Mesothelial cell of epicardium (in vitro differentiated cells): ENCODE results near the gene ACTN3. TPM values are rescaled to one million over a fixed set of nuclear protein-coding genes. Genes with fewer than 3 reads are reported as not detected.

Experiments
- DNase-seq, 2 experiments: peaks; one replicate each; pipeline ENCODE4 v3.0.0; 2021; ENCODE audit warnings: low spot score in 2 of 2; ENCODE audit not compliant: unreplicated experiment in 2 of 2
- H3K27ac Mint-ChIP-seq: 2 replicates; pipeline ENCODE4 v1.8.0; 2021; ENCODE audit warnings: mixed read lengths
- H3K27me3 Mint-ChIP-seq: 2 replicates; pipeline ENCODE4 v1.8.0; 2021; ENCODE audit warnings: low read depth, mixed read lengths
- H3K36me3 Mint-ChIP-seq: 2 replicates; pipeline ENCODE4 v1.8.0; 2021; ENCODE audit warnings: mixed read lengths
- H3K4me1 Mint-ChIP-seq: 2 replicates; pipeline ENCODE4 v1.8.0; 2021; ENCODE audit warnings: mixed read lengths
- H3K4me3 Mint-ChIP-seq: 2 replicates; pipeline ENCODE4 v1.8.0; 2021; ENCODE audit warnings: mild to moderate bottlenecking, moderate library complexity, mixed read lengths
- H3K9me3 Mint-ChIP-seq: 2 replicates; pipeline ENCODE4 v1.8.0; 2021; ENCODE audit warnings: mixed read lengths
- total RNA-seq: library from RNA; stranded (reverse); gene quantifications from 3 replicates; pipeline ENCODE4 v1.2.1, GENCODE V29; 2021
- TF ChIP-seq, protein P1 (sequence below): fragments of 200-600 bp; sonication (generic); IDR thresholded peaks from one replicate; pipeline ENCODE4 v1.5.0; 2021; ENCODE audit warnings: antibody characterized with exemption; ENCODE audit not compliant: unreplicated experiment

The ACTN3 gene
- total RNA-seq, 1 donor from 2014 or later: 0.13 TPM

DNA sequence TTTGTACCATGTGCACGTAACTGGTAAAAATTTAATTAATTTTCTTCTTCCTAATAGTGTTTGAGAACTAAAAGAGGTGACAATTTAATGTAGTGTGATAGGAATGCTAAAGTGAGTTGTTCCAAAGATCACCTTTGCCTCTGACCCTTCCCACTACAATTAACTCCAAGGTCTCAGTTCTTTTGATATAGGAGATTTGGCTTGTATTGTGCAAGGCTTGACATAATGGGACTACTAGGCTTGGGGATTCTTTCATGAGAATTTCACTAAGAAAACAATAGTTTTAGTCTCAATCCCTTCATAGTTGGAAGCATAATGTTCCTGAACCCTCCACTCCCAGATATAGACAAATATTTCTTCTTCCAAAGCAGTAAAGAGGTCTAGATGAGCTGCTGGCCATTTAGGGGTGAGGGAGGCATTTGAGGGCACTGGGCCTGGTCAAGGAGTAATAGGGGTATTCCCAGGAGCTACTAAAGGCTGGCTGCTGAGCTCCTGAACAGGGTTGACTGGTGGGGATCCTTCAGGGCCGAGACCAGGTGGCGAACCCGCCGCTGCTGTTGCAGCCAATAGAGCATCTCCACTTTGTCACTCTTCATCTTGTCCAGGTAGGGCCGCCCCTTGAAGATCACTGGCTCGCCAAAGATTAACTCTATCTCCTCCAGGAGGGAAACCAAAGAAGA is 43.4 kb downstream of the ACTN3 start:
- H3K4me1 Mint-ChIP-seq: peaks cover 17% of the 10 kb centered on the region
- H3K9me3 Mint-ChIP-seq: peaks cover 7% of the 10 kb centered on the region
- no peaks in the 10 kb centered on the region for H3K27me3 Mint-ChIP-seq
- TF ChIP-seq, protein P1, sequence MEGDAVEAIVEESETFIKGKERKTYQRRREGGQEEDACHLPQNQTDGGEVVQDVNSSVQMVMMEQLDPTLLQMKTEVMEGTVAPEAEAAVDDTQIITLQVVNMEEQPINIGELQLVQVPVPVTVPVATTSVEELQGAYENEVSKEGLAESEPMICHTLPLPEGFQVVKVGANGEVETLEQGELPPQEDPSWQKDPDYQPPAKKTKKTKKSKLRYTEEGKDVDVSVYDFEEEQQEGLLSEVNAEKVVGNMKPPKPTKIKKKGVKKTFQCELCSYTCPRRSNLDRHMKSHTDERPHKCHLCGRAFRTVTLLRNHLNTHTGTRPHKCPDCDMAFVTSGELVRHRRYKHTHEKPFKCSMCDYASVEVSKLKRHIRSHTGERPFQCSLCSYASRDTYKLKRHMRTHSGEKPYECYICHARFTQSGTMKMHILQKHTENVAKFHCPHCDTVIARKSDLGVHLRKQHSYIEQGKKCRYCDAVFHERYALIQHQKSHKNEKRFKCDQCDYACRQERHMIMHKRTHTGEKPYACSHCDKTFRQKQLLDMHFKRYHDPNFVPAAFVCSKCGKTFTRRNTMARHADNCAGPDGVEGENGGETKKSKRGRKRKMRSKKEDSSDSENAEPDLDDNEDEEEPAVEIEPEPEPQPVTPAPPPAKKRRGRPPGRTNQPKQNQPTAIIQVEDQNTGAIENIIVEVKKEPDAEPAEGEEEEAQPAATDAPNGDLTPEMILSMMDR: no peak
- no peak overlapping the region for H3K27ac Mint-ChIP-seq
- H3K36me3 Mint-ChIP-seq: no peaks in the 10 kb centered on the region
- H3K4me3 Mint-ChIP-seq: no peak overlapping the region
- no peak for DNase-seq

GRCh38 chr11:66591175-66591574 is 44.5 kb downstream of the ACTN3 start:
- Mint-ChIP-seq H3K4me3 (no peak overlapping the region), H3K36me3 (no peaks in the 10 kb centered on the region), H3K27me3 (no peaks in the 10 kb centered on the region), H3K27ac (no peak overlapping the region), H3K9me3 (peaks cover 7% of the 10 kb centered on the region), H3K4me1 (peaks cover 24% of the 10 kb centered on the region)
- TF ChIP-seq, protein P1: no peak
- no peak for DNase-seq

DNA sequence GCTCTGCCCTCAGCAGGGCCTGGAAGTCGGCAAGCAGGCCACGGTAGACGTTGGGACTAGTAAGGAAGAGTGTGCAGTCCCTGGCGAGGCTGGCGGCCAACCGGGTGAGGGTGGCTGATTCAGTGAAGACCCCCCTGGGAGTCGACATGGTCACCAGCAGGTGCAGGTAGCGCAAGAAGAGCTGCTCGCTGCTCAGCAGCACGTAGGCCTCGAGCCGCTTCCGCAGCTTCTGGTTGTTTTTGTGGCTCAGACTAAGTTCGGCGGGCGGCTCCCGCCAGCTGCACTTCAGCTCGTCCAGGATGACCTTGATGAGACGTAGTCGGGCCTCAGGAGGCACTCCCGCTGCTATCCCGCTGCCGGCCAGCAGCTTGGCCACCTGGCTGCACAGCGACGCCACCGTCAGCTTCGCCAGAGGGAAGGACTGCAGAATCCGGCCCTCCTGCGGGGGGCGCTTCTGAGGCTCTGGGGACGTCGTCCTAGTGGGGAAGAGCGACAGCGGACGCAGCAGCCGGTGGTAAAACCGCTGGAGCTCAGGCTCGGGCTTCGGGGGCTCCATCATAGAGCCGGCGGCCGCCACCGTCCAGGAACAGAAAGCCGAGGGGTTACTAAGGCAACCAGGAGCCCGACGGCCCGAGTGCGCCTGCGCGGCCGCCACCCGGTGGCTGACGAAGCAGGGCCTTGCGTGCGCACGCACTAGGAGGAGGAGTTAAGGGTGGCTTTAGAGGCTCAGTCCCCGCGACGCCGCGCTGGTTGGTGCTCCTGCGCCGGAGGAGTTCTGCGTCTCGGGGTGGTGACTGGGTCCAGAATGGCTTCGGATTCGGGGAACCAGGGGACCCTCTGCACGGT is 46.0 kb downstream of the ACTN3 start, which contains the start of the genes CCDC87 and CCS:
Gene CCDC87, minus strand, starts transcription at position 607 of the 846 bp plus-strand sequence. Its CDS starts 48 bp downstream, at position 559.
Gene CCS, plus strand, starts transcription at position 729 of the 846 bp plus-strand sequence. Its CDS starts 77 bp downstream, at position 806.
- Mint-ChIP-seq H3K27me3 (no peaks in the 10 kb centered on the region), H3K4me3 (peak within 1 kb of the TSS; percentile 100), H3K27ac (peak within 1 kb of the TSS; percentile 100), H3K4me1 (peaks cover 24% of the 10 kb centered on the region), H3K9me3 (peaks cover 7% of the 10 kb centered on the region), H3K36me3 (no peaks in the 10 kb centered on the region)
- DNase-seq: peak; percentile 98 to 99
- TF ChIP-seq, protein P1: peak; percentile 48

GRCh38 chr11:66593303-66593635 is 46.6 kb downstream of the ACTN3 start:
- no peak for DNase-seq
- H3K27me3 Mint-ChIP-seq: no peaks in the 10 kb centered on the region
- H3K36me3 Mint-ChIP-seq: no peaks in the 10 kb centered on the region
- peaks cover 7% of the 10 kb centered on the region for H3K9me3 Mint-ChIP-seq
- TF ChIP-seq, protein P1: no peak
- H3K4me3 Mint-ChIP-seq: peak overlapping the region; percentile 100
- H3K27ac Mint-ChIP-seq: peak overlapping the region; percentile 100
- peaks cover 24% of the 10 kb centered on the region for H3K4me1 Mint-ChIP-seq

- Mint-ChIP-seq H3K27ac (peak overlapping the region; percentile 100), H3K4me3 (peak overlapping the region; percentile 100), H3K27me3 (no peaks in the 10 kb centered on the region), H3K9me3 (peaks cover 7% of the 10 kb centered on the region), H3K4me1 (peaks cover 24% of the 10 kb centered on the region), H3K36me3 (no peaks in the 10 kb centered on the region)
- TF ChIP-seq, protein P1: no peak
- DNase-seq: no peak
Observed at GRCh38 chr11:66593650-66594049, 46.9 kb downstream of the ACTN3 start.
